Measurements from ENCODE around the gene IL36A.

Gene IL36A

GRCh38 chr2:113050921-113051895 is 45.9 kb downstream of the IL36A start:
- Histone ChIP-seq H3K4me1 (ENCODE audit: insufficient read depth, low read length) (no peaks in the 10 kb centered on the region), H3K4me3 (ENCODE audit: low read length) (no peak overlapping the region), H3K27ac (ENCODE audit: low read depth, low read length) (no peak overlapping the region), H3K9me3 (ENCODE audit: insufficient read depth, low read depth, low read length) (peaks cover 9% of the 10 kb centered on the region), H3K9ac (ENCODE audit: low read depth, low read length) (no peak overlapping the region), H3K27me3 (ENCODE audit: insufficient read depth, low read length) (no peaks in the 10 kb centered on the region), H3K36me3 (ENCODE audit: insufficient read depth, low read length) (no peaks in the 10 kb centered on the region)
- 92% methylated on average over 38 of the region's 38 CpGs for WGBS

- H3K4me1 ChIP-seq (ENCODE audit: insufficient read depth, low read length): no peaks in the 10 kb centered on the region
- H3K27me3 ChIP-seq (ENCODE audit: insufficient read depth, low read length): no peaks in the 10 kb centered on the region
- no peak within 1 kb of the TSS for H3K4me3 ChIP-seq (ENCODE audit: low read length)
- H3K9ac ChIP-seq (ENCODE audit: low read depth, low read length): no peak within 1 kb of the TSS
- 96% methylated on average over 4 of the region's 6 CpGs for WGBS
- no peak within 1 kb of the TSS for H3K27ac ChIP-seq (ENCODE audit: low read depth, low read length)
- H3K36me3 ChIP-seq (ENCODE audit: insufficient read depth, low read length): no peaks in the 10 kb centered on the region
- peaks cover 9% of the 10 kb centered on the region for H3K9me3 ChIP-seq (ENCODE audit: insufficient read depth, low read depth, low read length)
Measured at GRCh38 chr2:113052396-113052917, 47.2 kb downstream of the IL36A start, which contains the start of gene IL36B. Gene IL36B, minus strand, starts transcription at chr2:113052867.

- H3K27ac ChIP-seq (ENCODE audit: low read depth, low read length): no peak overlapping the region
- WGBS: 82% methylated on average over 3 of the region's 3 CpGs
- no peak overlapping the region for H3K9ac ChIP-seq (ENCODE audit: low read depth, low read length)
- H3K27me3 ChIP-seq (ENCODE audit: insufficient read depth, low read length): no peaks in the 10 kb centered on the region; the same call in 1 of the 2 replicates
- H3K4me1 ChIP-seq (ENCODE audit: insufficient read depth, low read length): no peaks in the 10 kb centered on the region
- peaks cover 9% of the 10 kb centered on the region for H3K9me3 ChIP-seq (ENCODE audit: insufficient read depth, low read depth, low read length)
- H3K36me3 ChIP-seq (ENCODE audit: insufficient read depth, low read length): no peaks in the 10 kb centered on the region
- H3K4me3 ChIP-seq (ENCODE audit: low read length): no peak overlapping the region
Measured at GRCh38 chr2:113053666-113054065, 48.4 kb downstream of the IL36A start.

GRCh38 chr2:113054066-113054465 is 48.8 kb downstream of the IL36A start:
- no peak overlapping the region for H3K4me3 ChIP-seq (ENCODE audit: low read length)
- H3K4me1 ChIP-seq (ENCODE audit: insufficient read depth, low read length): no peaks in the 10 kb centered on the region
- H3K9me3 ChIP-seq (ENCODE audit: insufficient read depth, low read depth, low read length): peaks cover 9% of the 10 kb centered on the region
- no peak overlapping the region for H3K27ac ChIP-seq (ENCODE audit: low read depth, low read length)
- no peak overlapping the region for H3K9ac ChIP-seq (ENCODE audit: low read depth, low read length)
- H3K36me3 ChIP-seq (ENCODE audit: insufficient read depth, low read length): no peaks in the 10 kb centered on the region
- no peaks in the 10 kb centered on the region; the same call in 1 of the 2 replicates for H3K27me3 ChIP-seq (ENCODE audit: insufficient read depth, low read length)

GRCh38 chr2:113056521-113056920 is 51.3 kb downstream of the IL36A start:
- Histone ChIP-seq H3K27me3 (ENCODE audit: insufficient read depth, low read length) (peaks cover 3% of the 10 kb centered on the region), H3K4me3 (ENCODE audit: low read length) (no peak overlapping the region), H3K9me3 (ENCODE audit: insufficient read depth, low read depth, low read length) (peaks cover 9% of the 10 kb centered on the region), H3K27ac (ENCODE audit: low read depth, low read length) (no peak overlapping the region), H3K4me1 (ENCODE audit: insufficient read depth, low read length) (no peaks in the 10 kb centered on the region), H3K9ac (ENCODE audit: low read depth, low read length) (no peak overlapping the region), H3K36me3 (ENCODE audit: insufficient read depth, low read length) (no peaks in the 10 kb centered on the region)
- WGBS: 64% methylated on average over 1 of the region's 1 CpG

- peaks cover 9% of the 10 kb centered on the region for H3K9me3 ChIP-seq (ENCODE audit: insufficient read depth, low read depth, low read length)
- H3K27me3 ChIP-seq (ENCODE audit: insufficient read depth, low read length): peaks cover 3% of the 10 kb centered on the region
- H3K27ac ChIP-seq (ENCODE audit: low read depth, low read length): no peak overlapping the region
- H3K4me3 ChIP-seq (ENCODE audit: low read length): no peak overlapping the region
- H3K36me3 ChIP-seq (ENCODE audit: insufficient read depth, low read length): no peaks in the 10 kb centered on the region
- no peaks in the 10 kb centered on the region for H3K4me1 ChIP-seq (ENCODE audit: insufficient read depth, low read length)
- no peak overlapping the region for H3K9ac ChIP-seq (ENCODE audit: low read depth, low read length)
- WGBS: 89% methylated on average over 1 of the region's 1 CpG
Measured at GRCh38 chr2:113057117-113057516, 51.9 kb downstream of the IL36A start.

Data from HUES64 (cell line).